ENCODE results near the gene EPHB3.

The EPHB3 gene

DNA sequence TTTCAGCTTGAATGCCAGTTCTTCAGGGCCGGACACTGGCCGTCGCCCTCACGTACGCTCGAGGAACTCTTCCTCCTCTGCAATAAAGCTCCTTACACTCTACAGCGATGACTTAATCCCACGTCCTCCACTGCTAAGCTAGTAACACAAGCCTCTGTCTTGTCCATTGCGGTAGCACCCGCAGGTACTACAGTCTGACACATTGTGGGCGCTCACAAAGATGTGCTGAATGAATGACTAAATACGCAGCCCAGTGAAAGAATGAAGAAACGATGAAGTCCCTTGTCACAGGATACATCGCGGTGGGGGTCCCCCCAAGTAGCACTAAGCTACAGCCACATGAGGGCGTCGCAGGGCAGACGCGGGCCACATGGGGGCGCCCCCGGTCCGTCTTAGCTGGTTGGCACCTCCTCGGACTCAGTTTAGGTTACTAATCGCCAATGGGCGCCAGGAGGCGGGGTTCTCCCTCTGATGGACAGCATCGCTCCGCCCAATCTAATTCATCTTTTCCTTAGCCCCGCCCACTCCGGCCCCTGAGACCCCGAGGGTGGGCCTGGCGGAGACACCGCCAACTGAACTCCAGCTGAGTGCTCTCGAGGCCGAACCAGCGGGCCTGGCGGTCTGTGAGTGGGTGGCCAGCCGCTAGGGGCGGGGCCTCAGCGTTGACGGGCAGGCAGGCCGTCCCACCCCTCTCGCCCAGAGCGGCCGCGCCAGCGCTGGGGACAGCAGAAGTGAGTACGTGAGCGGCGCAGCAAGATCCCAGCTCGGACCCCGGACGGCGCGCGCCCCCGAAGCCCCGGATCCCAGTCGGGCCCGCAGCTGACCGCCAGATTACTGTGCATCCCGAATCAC, at the start of gene EPHB3:
Gene EPHB3, plus strand, starts transcription at position 725 of the 852 bp plus-strand sequence. CDS start 451 bp downstream, outside the sequence.
- ATAC-seq (ENCODE audit: low read depth) (peak; percentile 88), DNase-seq (ENCODE audit: low spot score) (peak; percentile 98)
- Histone ChIP-seq H3K4me1 (ENCODE audit: insufficient read depth, poor library complexity, severe bottlenecking) (peaks cover 14% of the 10 kb centered on the region), H3K9me3 (ENCODE audit: severe bottlenecking) (no peaks in the 10 kb centered on the region), H3K27me3 (ENCODE audit: insufficient read depth, poor library complexity, severe bottlenecking) (no peaks in the 10 kb centered on the region), H3K36me3 (ENCODE audit: low read depth) (no peaks in the 10 kb centered on the region), H3K27ac (ENCODE audit: poor library complexity, severe bottlenecking) (no peak within 1 kb of the TSS), H3K4me3 (ENCODE audit: severe bottlenecking) (peak within 1 kb of the TSS; percentile 59)
- TF ChIP-seq, protein P1, sequence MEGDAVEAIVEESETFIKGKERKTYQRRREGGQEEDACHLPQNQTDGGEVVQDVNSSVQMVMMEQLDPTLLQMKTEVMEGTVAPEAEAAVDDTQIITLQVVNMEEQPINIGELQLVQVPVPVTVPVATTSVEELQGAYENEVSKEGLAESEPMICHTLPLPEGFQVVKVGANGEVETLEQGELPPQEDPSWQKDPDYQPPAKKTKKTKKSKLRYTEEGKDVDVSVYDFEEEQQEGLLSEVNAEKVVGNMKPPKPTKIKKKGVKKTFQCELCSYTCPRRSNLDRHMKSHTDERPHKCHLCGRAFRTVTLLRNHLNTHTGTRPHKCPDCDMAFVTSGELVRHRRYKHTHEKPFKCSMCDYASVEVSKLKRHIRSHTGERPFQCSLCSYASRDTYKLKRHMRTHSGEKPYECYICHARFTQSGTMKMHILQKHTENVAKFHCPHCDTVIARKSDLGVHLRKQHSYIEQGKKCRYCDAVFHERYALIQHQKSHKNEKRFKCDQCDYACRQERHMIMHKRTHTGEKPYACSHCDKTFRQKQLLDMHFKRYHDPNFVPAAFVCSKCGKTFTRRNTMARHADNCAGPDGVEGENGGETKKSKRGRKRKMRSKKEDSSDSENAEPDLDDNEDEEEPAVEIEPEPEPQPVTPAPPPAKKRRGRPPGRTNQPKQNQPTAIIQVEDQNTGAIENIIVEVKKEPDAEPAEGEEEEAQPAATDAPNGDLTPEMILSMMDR (IDR thresholded peaks at IDR 0.05; ENCODE audit: poor library complexity, severe bottlenecking): peak; percentile 98

DNA sequence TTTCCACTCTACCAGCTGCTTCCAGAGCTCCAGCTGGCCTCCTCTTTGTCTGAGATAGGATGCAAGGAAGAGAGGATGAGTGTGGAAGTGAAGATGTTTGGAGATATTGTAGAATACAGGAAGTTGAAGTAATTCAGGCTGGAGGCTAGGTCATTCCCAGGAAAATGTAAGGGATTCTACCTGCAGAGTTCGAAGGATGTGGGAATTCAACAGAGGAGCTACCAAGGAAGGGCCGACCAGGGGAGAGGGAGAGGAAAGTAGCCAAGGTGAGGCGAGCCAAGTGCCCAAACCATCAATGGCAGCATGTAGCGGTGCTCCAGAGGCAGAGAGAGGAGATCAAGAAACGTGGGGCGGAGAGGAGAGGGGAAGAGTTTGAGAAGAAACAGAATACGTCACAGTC, 49.0 kb upstream of the EPHB3 start:
- H3K4me3 ChIP-seq (ENCODE audit: severe bottlenecking): no peak overlapping the region
- no peaks in the 10 kb centered on the region for H3K4me1 ChIP-seq (ENCODE audit: insufficient read depth, poor library complexity, severe bottlenecking)
- H3K9me3 ChIP-seq (ENCODE audit: severe bottlenecking): no peaks in the 10 kb centered on the region
- no peak overlapping the region for H3K27ac ChIP-seq (ENCODE audit: poor library complexity, severe bottlenecking)
- ATAC-seq (ENCODE audit: low read depth) (no peak), DNase-seq (ENCODE audit: low spot score) (no peak)
- TF ChIP-seq, protein P1 (IDR thresholded peaks at IDR 0.05; ENCODE audit: poor library complexity, severe bottlenecking): no peak
- no peaks in the 10 kb centered on the region for H3K36me3 ChIP-seq (ENCODE audit: low read depth)
- peaks cover 32% of the 10 kb centered on the region for H3K27me3 ChIP-seq (ENCODE audit: insufficient read depth, poor library complexity, severe bottlenecking)

DNA sequence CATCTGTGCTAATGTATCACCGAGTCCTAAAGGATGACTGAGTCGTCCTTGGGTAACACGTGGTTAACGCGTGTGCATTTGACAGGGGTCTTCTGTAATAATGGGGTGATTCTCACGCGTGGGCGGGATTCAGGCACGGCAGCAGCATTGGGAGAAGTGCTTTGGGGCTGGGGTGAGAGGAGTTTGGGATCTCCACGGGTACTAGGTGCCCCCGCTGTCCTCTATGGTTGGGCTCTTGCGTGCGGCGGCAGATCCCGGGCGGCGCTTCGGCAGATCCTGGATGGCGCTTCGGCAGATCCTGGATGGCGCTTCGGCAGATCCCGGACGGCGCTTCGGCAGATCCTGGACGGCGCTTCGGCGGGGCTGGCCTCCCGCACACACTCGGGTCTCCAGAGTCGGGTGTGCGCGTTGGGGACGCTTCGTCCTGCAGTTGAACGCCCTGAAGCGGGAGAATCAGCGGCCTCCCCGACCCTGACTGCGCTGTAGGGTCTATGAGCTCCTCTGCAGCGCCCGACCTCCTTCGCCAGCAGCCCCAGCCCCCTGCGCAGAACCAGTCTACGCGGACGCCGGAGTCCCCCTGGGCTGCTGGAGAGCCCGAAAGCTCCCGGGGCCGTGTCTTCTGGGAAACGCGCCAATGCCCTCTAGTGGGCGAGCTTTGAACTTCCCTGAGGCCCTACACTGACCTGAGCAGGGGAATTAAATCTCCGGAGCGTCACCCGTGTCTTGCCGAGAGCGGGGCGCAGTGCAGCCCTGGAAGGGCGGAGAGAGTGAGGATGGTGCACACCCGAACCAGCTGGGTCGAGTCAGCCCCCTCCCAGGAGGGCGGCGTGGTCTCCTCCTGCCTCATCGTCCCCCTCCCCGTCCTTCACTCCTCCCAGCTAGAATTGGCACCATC, 48.1 kb upstream of the EPHB3 start:
- H3K4me3 ChIP-seq (ENCODE audit: severe bottlenecking): peak overlapping the region; percentile 31
- TF ChIP-seq, protein P1 (IDR thresholded peaks at IDR 0.05; ENCODE audit: poor library complexity, severe bottlenecking): peak; percentile 90
- H3K27me3 ChIP-seq (ENCODE audit: insufficient read depth, poor library complexity, severe bottlenecking): peaks cover 38% of the 10 kb centered on the region
- H3K4me1 ChIP-seq (ENCODE audit: insufficient read depth, poor library complexity, severe bottlenecking): no peaks in the 10 kb centered on the region
- peak; percentile 98 for ATAC-seq (ENCODE audit: low read depth)
- no peaks in the 10 kb centered on the region for H3K36me3 ChIP-seq (ENCODE audit: low read depth)
- no peaks in the 10 kb centered on the region for H3K9me3 ChIP-seq (ENCODE audit: severe bottlenecking)
- DNase-seq (ENCODE audit: low spot score): no peak
- H3K27ac ChIP-seq (ENCODE audit: poor library complexity, severe bottlenecking): no peak overlapping the region

DNA sequence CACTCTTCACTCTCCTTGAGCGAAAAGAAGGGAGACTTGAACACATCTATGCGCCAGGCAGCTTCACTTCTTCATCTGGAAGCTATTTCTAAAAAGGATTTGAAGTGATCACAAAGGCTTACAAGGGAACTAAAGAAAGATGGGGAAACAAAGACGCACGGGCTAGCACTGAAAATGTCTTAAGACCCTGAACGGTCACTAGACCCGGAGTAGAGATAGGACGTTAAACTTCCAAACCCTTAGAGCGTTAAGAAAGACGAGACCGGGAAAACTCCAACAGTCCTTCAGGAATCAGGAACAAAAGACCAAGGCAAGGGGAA, 47.5 kb upstream of the EPHB3 start:
- Histone ChIP-seq H3K4me3 (ENCODE audit: severe bottlenecking) (no peak overlapping the region), H3K27me3 (ENCODE audit: insufficient read depth, poor library complexity, severe bottlenecking) (peaks cover 38% of the 10 kb centered on the region)

More for the DNA sequence above, 47.5 kb upstream of the EPHB3 start:
- Histone ChIP-seq H3K36me3 (ENCODE audit: low read depth) (no peaks in the 10 kb centered on the region), H3K27ac (ENCODE audit: poor library complexity, severe bottlenecking) (no peak overlapping the region), H3K4me1 (ENCODE audit: insufficient read depth, poor library complexity, severe bottlenecking) (no peaks in the 10 kb centered on the region), H3K9me3 (ENCODE audit: severe bottlenecking) (no peaks in the 10 kb centered on the region)
- ATAC-seq (ENCODE audit: low read depth) (no peak), DNase-seq (ENCODE audit: low spot score) (no peak)
- TF ChIP-seq, protein P1 (IDR thresholded peaks at IDR 0.05; ENCODE audit: poor library complexity, severe bottlenecking): no peak
